Activated CD8-positive, alpha-beta T cell treated with anti-CD3 and anti-CD28 coated beads for 36 hours (primary cell): ENCODE data around the gene ANKS1B. TPM values are rescaled to one million over a fixed set of nuclear protein-coding genes. Genes with fewer than 3 reads are reported as not detected.

Source experiments
- ATAC-seq: fragments of 200-7000 bp; cut with Tn5 transposase; one replicate; pipeline ENCODE4 v1.10.0; 2021; ENCODE audit warnings: mild to moderate bottlenecking, moderate library complexity
- CTCF ChIA-PET: fragments of 350-600 bp; sonication (Branson Sonifier 250); formaldehyde crosslinking; loops from one replicate; lab custom pipeline; 2021; ENCODE audit warnings: antibody characterized with exemption; lab: Charles Lee
- POLR2A ChIA-PET: fragments of 350-600 bp; sonication (Branson Sonifier 250); formaldehyde crosslinking; loops from one replicate; lab custom pipeline; 2021; ENCODE audit warnings: antibody characterized with exemption; lab: Charles Lee
- DNase-seq: peaks from one replicate; pipeline ENCODE4 v3.0.0-alpha.2; 2020
- H3K27ac Mint-ChIP-seq: one replicate; pipeline ENCODE4 v1.8.0; 2021; ENCODE audit warnings: mild to moderate bottlenecking, mixed read lengths
- H3K27me3 Mint-ChIP-seq: one replicate; pipeline ENCODE4 v1.8.0; 2021; ENCODE audit warnings: mixed read lengths
- H3K36me3 Mint-ChIP-seq: one replicate; pipeline ENCODE4 v1.8.0; 2021; ENCODE audit warnings: low read depth, mixed read lengths
- H3K4me1 Mint-ChIP-seq: one replicate; pipeline ENCODE4 v1.8.0; 2021; ENCODE audit warnings: low read depth, mixed read lengths
- H3K4me3 Mint-ChIP-seq: one replicate; pipeline ENCODE4 v1.8.0; 2021; ENCODE audit warnings: mild to moderate bottlenecking, moderate library complexity, mixed read lengths
- H3K9me3 Mint-ChIP-seq: one replicate; pipeline ENCODE4 v1.8.0; 2021; ENCODE audit warnings: mixed read lengths
- intact Hi-C: fragments of 100-400 bp; cut with micrococcal nuclease; formaldehyde crosslinking; loops from one replicate; pipeline ENCODE4 v1.10.0; 2022
- total RNA-seq, 2 experiments: library from RNA; stranded (reverse); gene quantifications; one replicate each; pipeline ENCODE4 v1.2.3, GENCODE V29; 2021
- TF ChIP-seq, protein P1 (sequence below): fragments of 200-600 bp; IDR thresholded peaks from one replicate; pipeline ENCODE4 v1.8.0; 2022; ENCODE audit warnings: antibody characterized with exemption, mild to moderate bottlenecking

Gene ANKS1B
- total RNA-seq, 2 experiments from 2014 or later: 0.54 TPM; not detected in 1

- no peak for DNase-seq
- TF ChIP-seq, protein P1, sequence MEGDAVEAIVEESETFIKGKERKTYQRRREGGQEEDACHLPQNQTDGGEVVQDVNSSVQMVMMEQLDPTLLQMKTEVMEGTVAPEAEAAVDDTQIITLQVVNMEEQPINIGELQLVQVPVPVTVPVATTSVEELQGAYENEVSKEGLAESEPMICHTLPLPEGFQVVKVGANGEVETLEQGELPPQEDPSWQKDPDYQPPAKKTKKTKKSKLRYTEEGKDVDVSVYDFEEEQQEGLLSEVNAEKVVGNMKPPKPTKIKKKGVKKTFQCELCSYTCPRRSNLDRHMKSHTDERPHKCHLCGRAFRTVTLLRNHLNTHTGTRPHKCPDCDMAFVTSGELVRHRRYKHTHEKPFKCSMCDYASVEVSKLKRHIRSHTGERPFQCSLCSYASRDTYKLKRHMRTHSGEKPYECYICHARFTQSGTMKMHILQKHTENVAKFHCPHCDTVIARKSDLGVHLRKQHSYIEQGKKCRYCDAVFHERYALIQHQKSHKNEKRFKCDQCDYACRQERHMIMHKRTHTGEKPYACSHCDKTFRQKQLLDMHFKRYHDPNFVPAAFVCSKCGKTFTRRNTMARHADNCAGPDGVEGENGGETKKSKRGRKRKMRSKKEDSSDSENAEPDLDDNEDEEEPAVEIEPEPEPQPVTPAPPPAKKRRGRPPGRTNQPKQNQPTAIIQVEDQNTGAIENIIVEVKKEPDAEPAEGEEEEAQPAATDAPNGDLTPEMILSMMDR: no peak
- ChIA-PET CTCF (interaction anchor here (2.0 kb wide), 1 partner anchor 10 kb away, joined by 5 read pairs; no protein-coding TSS in a partner anchor), POLR2A (no interaction called here)
- intact Hi-C loops: no loop called here
- H3K27me3 Mint-ChIP-seq: no peaks in the 10 kb centered on the region
- no peaks in the 10 kb centered on the region for H3K9me3 Mint-ChIP-seq
- H3K4me1 Mint-ChIP-seq: no peaks in the 10 kb centered on the region
- ATAC-seq: no peak
- peaks cover 13% of the 10 kb centered on the region for H3K36me3 Mint-ChIP-seq
- H3K27ac Mint-ChIP-seq: no peak overlapping the region
- no peak overlapping the region for H3K4me3 Mint-ChIP-seq
These were observed 1275.7 kb downstream of the ANKS1B start for GRCh38 chr12:98709022-98709421.

DNA sequence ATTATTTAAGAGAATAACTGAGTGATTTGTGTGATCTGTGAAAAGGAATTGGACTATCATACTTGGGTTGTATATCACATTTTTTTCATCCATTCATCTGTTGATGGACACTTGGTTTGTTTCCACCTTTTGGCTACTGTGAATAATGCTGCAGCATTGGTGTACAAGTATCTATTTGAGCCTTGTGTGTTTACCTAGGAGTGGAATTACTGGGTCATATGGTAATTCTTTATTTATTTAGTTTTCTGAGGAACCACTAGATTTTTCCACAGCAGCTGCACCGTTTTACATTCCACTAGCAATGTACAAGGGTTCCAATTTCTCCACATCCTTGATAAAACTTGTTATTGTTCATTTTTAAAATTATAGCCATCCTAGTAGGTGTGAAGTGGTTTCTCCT is 1283.6 kb downstream of the ANKS1B start:
- DNase-seq: no peak
- Mint-ChIP-seq H3K27ac (no peak overlapping the region), H3K27me3 (no peaks in the 10 kb centered on the region), H3K36me3 (peaks cover 4% of the 10 kb centered on the region), H3K4me3 (no peak overlapping the region), H3K9me3 (no peaks in the 10 kb centered on the region), H3K4me1 (peaks cover 3% of the 10 kb centered on the region)
- ATAC-seq: no peak
- TF ChIP-seq, protein P1: no peak
- intact Hi-C loops: loop anchor here (5.0 kb wide), 1 partner anchor 41 kb away; no protein-coding TSS in a partner anchor
- CTCF ChIA-PET: interaction anchor here (1.6 kb wide), 1 partner anchor 297 kb away, joined by 3 read pairs; no protein-coding TSS in a partner anchor
- POLR2A ChIA-PET: no interaction called here

GRCh38 chr12:98699586-98699985 is 1285.2 kb downstream of the ANKS1B start:
- no peak overlapping the region for H3K27ac Mint-ChIP-seq
- ChIA-PET POLR2A (no interaction called here), CTCF (interaction anchor here (0.6 to 2.5 kb wide), 10 partner anchors 10 to 306 kb away, joined by 3 to 16 read pairs (median 4); no protein-coding TSS in a partner anchor)
- no peak overlapping the region for H3K4me3 Mint-ChIP-seq
- no peak for ATAC-seq
- intact Hi-C loops: loop anchor here (5.0 kb wide), 1 partner anchor 298 kb away; no protein-coding TSS in a partner anchor
- peaks cover 5% of the 10 kb centered on the region for H3K4me1 Mint-ChIP-seq
- no peaks in the 10 kb centered on the region for H3K9me3 Mint-ChIP-seq
- peaks cover 7% of the 10 kb centered on the region for H3K36me3 Mint-ChIP-seq
- H3K27me3 Mint-ChIP-seq: no peaks in the 10 kb centered on the region
- TF ChIP-seq, protein P1: no peak
- no peak for DNase-seq

DNA sequence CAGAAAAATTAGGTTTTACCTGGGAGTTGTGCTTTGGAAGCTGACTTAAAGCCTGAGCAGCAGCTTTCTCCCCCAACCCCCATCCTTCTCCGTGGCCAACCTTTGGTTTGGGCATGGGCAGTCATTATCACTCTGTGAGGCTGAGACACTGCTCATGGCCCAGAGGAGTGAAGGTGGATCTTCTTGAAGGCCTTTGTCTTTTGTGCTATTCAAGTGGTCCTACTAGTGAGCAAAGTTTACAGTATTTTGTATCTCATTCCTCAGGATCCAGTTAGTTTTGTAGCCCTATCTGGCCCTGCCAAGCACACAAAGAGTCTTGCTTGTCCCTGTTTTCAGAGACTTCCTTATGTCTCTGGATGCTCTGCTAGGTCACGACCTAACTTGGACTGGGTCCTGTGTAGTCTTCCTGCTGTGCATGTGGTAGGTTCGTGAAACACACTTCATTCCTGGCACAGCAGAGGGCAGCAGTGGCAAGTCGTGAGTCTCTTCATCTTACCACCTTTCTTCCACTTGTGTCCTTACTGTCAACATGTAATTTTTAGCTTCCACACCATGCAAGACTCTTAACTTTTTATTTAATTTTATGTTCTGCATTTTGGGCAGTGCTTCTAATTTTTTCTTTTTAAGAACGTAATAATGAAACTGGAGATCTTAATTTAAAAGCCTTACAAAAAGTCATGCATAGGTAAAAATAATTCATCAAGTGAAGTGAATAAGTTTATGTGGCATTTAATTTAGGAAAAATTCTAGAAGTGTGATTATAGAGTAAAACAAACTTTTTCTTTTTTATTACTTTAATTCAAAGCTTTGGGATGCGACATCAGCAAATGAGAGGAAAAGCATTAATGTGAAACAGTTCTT is 1285.9 kb downstream of the ANKS1B start:
- no peak overlapping the region for H3K4me3 Mint-ChIP-seq
- no peaks in the 10 kb centered on the region for H3K27me3 Mint-ChIP-seq
- POLR2A ChIA-PET: no interaction called here
- H3K27ac Mint-ChIP-seq: no peak overlapping the region
- no peaks in the 10 kb centered on the region for H3K9me3 Mint-ChIP-seq
- CTCF ChIA-PET: interaction anchor here (0.6 to 2.5 kb wide), 10 partner anchors 10 to 307 kb away, joined by 3 to 16 read pairs (median 4); no protein-coding TSS in a partner anchor
- TF ChIP-seq, protein P1: peak; percentile 65
- H3K4me1 Mint-ChIP-seq: peaks cover 8% of the 10 kb centered on the region
- intact Hi-C loops: loop anchor here (5.0 kb wide), 1 partner anchor 298 kb away; no protein-coding TSS in a partner anchor
- DNase-seq (peak; percentile 66), ATAC-seq (peak; percentile 94)
- peaks cover 10% of the 10 kb centered on the region for H3K36me3 Mint-ChIP-seq

DNA sequence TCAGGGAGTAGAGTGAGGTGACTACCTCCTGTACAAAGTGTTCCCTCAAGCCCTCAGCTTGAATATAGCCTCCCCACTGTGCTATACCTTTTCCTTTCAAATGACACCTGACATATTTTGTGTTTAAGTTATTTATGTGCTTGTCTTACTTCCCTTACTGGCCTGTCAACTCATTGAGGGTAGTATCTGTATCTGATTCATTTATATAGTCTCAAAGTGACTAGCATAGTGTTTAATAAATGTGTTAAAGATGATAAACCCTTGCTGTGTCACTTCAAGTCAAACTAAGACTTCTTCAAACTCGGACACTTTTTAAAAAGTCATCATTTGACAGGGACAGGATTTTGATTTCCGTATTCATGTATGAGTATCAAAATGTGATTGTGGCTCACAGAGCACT is 1287.5 kb downstream of the ANKS1B start:
- Mint-ChIP-seq H3K4me3 (no peak overlapping the region), H3K4me1 (peaks cover 8% of the 10 kb centered on the region), H3K27me3 (no peaks in the 10 kb centered on the region), H3K9me3 (no peaks in the 10 kb centered on the region), H3K36me3 (peaks cover 21% of the 10 kb centered on the region), H3K27ac (no peak overlapping the region)
- DNase-seq (no peak), ATAC-seq (no peak)
- CTCF ChIA-PET: no interaction called here
- intact Hi-C loops: loop anchor here (5.0 kb wide), 1 partner anchor 300 kb away; no protein-coding TSS in a partner anchor
- TF ChIP-seq, protein P1: no peak
- POLR2A ChIA-PET: no interaction called here
